MM.1S (cell line): ENCODE results near the gene PTPRO.

ENCODE experiments used
- DNase-seq: peaks from one replicate; pipeline ENCODE4 v3.0.0-alpha.2; 2015
- H2AFZ ChIP-seq: fragments of 300-600 bp; sonication (generic); 2 replicates; pipeline ENCODE4 v1.6.0; 2016; ENCODE audit warnings: antibody characterized with exemption, low read length
- H3F3A ChIP-seq: fragments of 300-600 bp; sonication (generic); 2 replicates; pipeline ENCODE4 v1.6.1; 2016; ENCODE audit warnings: mild to moderate bottlenecking, antibody characterized with exemption, low read length, moderate library complexity, mixed read lengths; ENCODE audit not compliant: insufficient read depth
- H3K27ac ChIP-seq: fragments of 300-600 bp; sonication (generic); 2 replicates; pipeline ENCODE4 v1.5.1; 2016; ENCODE audit warnings: mild to moderate bottlenecking, low read length
- H3K27me3 ChIP-seq: fragments of 300-600 bp; sonication (generic); replicated peaks from 2 replicates; pipeline ENCODE4 v1.6.0; 2016; ENCODE audit warnings: low read length; ENCODE audit not compliant: insufficient read depth
- H3K36me3 ChIP-seq: fragments of 300-600 bp; sonication (generic); replicated peaks from 2 replicates; pipeline ENCODE4 v1.6.1; 2016; ENCODE audit warnings: mild to moderate bottlenecking, low read length, mixed read lengths; ENCODE audit not compliant: insufficient read depth
- H3K4me1 ChIP-seq: fragments of 300-600 bp; sonication (generic); 2 replicates; pipeline ENCODE4 v1.6.1; 2016; ENCODE audit warnings: low read length, mixed read lengths
- H3K4me2 ChIP-seq: fragments of 300-600 bp; sonication (generic); 2 replicates; pipeline ENCODE4 v1.6.0; 2016; ENCODE audit warnings: low read depth, low read length
- H3K4me3 ChIP-seq: fragments of 300-600 bp; sonication (generic); 2 replicates; pipeline ENCODE4 v1.5.1; 2016; ENCODE audit warnings: low read length, mixed read lengths
- H3K79me2 ChIP-seq: fragments of 300-600 bp; sonication (generic); 2 replicates; pipeline ENCODE4 v1.6.1; 2016; ENCODE audit warnings: mixed run types, low read length, mixed read lengths
- H3K9ac ChIP-seq: fragments of 300-600 bp; sonication (generic); 2 replicates; pipeline ENCODE4 v1.6.1; 2016; ENCODE audit warnings: low read length, mixed read lengths
- H3K9me2 ChIP-seq: fragments of 300-600 bp; sonication (generic); replicated peaks from 2 replicates; pipeline ENCODE4 v1.6.1; 2016; ENCODE audit warnings: mild to moderate bottlenecking, low read length, mixed read lengths; ENCODE audit not compliant: insufficient read depth
- H3K9me3 ChIP-seq: fragments of 300-600 bp; sonication (generic); replicated peaks from 2 replicates; pipeline ENCODE4 v1.6.1; 2016; ENCODE audit warnings: mild to moderate bottlenecking, low read length, mixed read lengths; ENCODE audit not compliant: insufficient read depth
- H4K20me1 ChIP-seq: fragments of 300-600 bp; sonication (generic); 2 replicates; pipeline ENCODE4 v1.6.1; 2016; ENCODE audit warnings: mild to moderate bottlenecking, low read length, moderate library complexity, mixed read lengths; ENCODE audit not compliant: insufficient read depth
- EZH2 ChIP-seq: fragments of 300-600 bp; sonication (generic); optimal IDR thresholded peaks from 2 replicates; pipeline ENCODE3; 2017; ENCODE audit warnings: low read depth, mild to moderate bottlenecking, antibody characterized with exemption, low read length, mixed read lengths
- EZH2phosphoT487 ChIP-seq: fragments of 300-600 bp; sonication (generic); IDR thresholded peaks from 2 replicates; pipeline ENCODE4 v1.6.1; 2018; ENCODE audit warnings: antibody characterized with exemption, low read length
- TF ChIP-seq, protein P1 (sequence below): fragments of 300-600 bp; sonication (generic); IDR thresholded peaks from 2 replicates; pipeline ENCODE4 v1.5.1; 2016; ENCODE audit warnings: antibody characterized with exemption, low read length, mixed read lengths

PTPRO gene

DNA sequence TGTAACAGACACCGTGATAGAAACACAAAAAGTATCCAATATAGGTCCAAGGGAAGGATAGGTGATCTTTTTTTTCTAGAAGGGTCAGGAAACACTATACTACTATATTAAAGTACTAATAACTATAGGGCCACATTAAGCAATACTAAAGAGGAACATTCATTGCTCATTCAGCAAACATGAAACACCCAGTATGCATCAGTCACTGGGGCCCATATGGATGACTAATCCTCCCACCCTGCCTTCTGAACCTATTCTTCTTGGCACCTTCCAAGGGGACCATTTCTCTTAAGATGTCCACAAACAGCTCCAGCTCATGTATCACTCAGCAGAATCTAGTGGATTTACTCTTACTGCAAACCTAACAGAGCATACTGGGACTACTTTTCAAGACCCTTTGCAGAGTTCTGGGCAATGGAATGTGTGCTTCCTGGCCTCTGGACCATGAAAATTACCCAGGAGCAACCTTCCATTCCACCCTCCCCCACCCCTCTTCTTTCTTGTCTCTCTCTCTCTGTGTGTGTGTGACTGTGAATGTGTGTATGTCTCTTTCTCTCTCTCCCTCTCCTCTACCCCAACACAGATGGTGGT, 279.0 kb downstream of the PTPRO start:
- no peak for DNase-seq
- H3K9ac ChIP-seq, result no peak overlapping the region

DNA sequence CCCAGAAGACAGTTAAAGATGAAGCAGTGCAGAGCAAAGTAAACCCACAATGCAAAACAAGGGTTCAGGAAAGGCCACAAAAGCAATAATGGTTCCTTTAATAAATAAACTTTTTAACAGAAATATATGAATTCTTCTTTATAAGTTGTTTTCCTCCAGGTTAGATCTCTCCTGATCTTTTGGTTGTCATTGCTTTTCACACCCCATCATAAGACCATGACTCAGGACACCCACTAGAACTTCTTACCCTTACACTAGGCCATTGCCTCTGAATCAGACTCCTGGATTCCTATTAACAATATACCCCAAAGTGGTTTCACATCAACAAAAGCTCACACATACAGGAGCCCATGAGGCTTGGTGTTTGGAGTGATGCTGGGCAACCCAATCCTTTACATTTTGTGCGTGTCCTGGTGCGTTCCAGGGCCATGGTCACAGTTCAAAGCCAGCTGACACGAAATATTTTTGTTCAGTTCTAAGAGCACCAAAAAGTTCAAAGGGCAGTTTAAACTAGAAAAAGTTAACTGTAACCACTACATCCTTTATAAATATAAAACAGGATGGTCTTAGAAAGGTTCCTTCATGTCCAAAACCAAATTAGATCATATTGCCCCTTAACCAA, 279.9 kb downstream of the PTPRO start:
- H3K4me1 ChIP-seq, result no peaks in the 10 kb centered on the region
- H3K36me3 ChIP-seq, result no peaks in the 10 kb centered on the region
- no peaks in the 10 kb centered on the region for H3F3A ChIP-seq
- no peak overlapping the region for H3K27ac ChIP-seq
- H3K4me2 ChIP-seq, result no peak overlapping the region
- H3K27me3 ChIP-seq, result no peaks in the 10 kb centered on the region
- no peaks in the 10 kb centered on the region for H4K20me1 ChIP-seq
- TF ChIP-seq EZH2phosphoT487, result no peak
- TF ChIP-seq EZH2, result no peak
- TF ChIP-seq, protein P1, sequence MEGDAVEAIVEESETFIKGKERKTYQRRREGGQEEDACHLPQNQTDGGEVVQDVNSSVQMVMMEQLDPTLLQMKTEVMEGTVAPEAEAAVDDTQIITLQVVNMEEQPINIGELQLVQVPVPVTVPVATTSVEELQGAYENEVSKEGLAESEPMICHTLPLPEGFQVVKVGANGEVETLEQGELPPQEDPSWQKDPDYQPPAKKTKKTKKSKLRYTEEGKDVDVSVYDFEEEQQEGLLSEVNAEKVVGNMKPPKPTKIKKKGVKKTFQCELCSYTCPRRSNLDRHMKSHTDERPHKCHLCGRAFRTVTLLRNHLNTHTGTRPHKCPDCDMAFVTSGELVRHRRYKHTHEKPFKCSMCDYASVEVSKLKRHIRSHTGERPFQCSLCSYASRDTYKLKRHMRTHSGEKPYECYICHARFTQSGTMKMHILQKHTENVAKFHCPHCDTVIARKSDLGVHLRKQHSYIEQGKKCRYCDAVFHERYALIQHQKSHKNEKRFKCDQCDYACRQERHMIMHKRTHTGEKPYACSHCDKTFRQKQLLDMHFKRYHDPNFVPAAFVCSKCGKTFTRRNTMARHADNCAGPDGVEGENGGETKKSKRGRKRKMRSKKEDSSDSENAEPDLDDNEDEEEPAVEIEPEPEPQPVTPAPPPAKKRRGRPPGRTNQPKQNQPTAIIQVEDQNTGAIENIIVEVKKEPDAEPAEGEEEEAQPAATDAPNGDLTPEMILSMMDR, result no peak
- no peaks in the 10 kb centered on the region for H3K79me2 ChIP-seq
- no peak overlapping the region for H3K4me3 ChIP-seq
- no peak for DNase-seq
- H2AFZ ChIP-seq, result no peak overlapping the region
- no peak overlapping the region for H3K9ac ChIP-seq
- H3K9me3 ChIP-seq, result no peaks in the 10 kb centered on the region
- no peaks in the 10 kb centered on the region for H3K9me2 ChIP-seq

More for the DNA sequence above, 279.0 kb downstream of the PTPRO start:
- H3K27me3 ChIP-seq, result no peaks in the 10 kb centered on the region
- no peaks in the 10 kb centered on the region for H3K9me3 ChIP-seq
- H3F3A ChIP-seq, result no peaks in the 10 kb centered on the region
- no peak overlapping the region for H2AFZ ChIP-seq
- H3K4me3 ChIP-seq, result no peak overlapping the region
- TF ChIP-seq EZH2phosphoT487 (no peak), EZH2 (no peak)
- TF ChIP-seq, protein P1, result no peak
- no peak overlapping the region for H3K27ac ChIP-seq
- no peaks in the 10 kb centered on the region for H3K4me1 ChIP-seq
- H3K36me3 ChIP-seq, result no peaks in the 10 kb centered on the region
- no peaks in the 10 kb centered on the region for H3K9me2 ChIP-seq
- H3K79me2 ChIP-seq, result no peaks in the 10 kb centered on the region
- no peak overlapping the region for H3K4me2 ChIP-seq
- no peaks in the 10 kb centered on the region for H4K20me1 ChIP-seq

DNA sequence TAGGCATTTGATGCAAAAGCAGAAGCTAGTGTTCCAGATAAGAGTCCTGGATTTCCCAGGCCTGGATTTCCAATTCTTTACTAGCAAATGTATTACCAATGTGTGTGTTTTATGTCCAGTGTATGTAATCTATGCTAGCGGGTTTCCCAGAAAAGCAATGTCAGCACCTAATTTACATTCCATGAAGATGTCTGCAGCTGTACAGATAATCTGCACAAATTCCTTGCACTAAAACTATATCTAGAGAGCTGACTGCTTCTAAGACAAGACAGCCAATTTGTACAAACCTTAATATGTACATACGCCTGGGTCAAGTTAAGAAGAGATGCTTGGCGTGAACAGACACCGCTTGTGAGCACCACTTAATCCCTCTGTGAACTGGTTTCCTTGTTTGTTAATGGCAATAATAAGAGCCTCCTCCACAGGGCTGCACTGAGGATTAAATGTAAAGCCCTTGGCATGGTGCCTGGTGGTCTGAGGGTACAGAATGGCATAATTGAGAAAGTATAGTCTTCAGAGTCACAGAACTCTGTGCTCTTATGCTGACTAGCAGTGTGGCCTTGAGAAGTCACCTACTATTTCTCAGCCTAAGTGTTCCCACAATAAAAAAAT, 281.3 kb downstream of the PTPRO start:
- Histone ChIP-seq H3K4me3 (no peak overlapping the region), H3K9me2 (no peaks in the 10 kb centered on the region), H3K4me1 (no peaks in the 10 kb centered on the region), H3K4me2 (no peak overlapping the region), H3K79me2 (no peaks in the 10 kb centered on the region), H3K27ac (no peak overlapping the region), H3K9me3 (no peaks in the 10 kb centered on the region), H4K20me1 (no peaks in the 10 kb centered on the region), H2AFZ (no peak overlapping the region), H3K9ac (no peak overlapping the region), H3F3A (no peaks in the 10 kb centered on the region), H3K36me3 (no peaks in the 10 kb centered on the region), H3K27me3 (no peaks in the 10 kb centered on the region)
- TF ChIP-seq EZH2, result no peak
- no peak for TF ChIP-seq EZH2phosphoT487
- TF ChIP-seq, protein P1, result no peak
- no peak for DNase-seq
